Caco-2 (cell line): ENCODE results near the gene GNAQ. TPM values are rescaled to one million over a fixed set of nuclear protein-coding genes. Genes with fewer than 3 reads are reported as not detected.

Source experiments
- BruUV-seq: library from RNA; stranded (reverse); fragments of 400-500 nt; replicated peaks from 2 replicates; lab custom pipeline; 2021; lab: Mats Ljungman, UMichigan
- CTCF ChIA-PET: fragments of 300-600 bp; sonication (Branson Sonifier 250); formaldehyde crosslinking; loops from one replicate; lab custom pipeline; 2022; ENCODE audit warnings: antibody characterized with exemption; lab: Charles Lee
- POLR2A ChIA-PET: fragments of 300-600 bp; sonication (Branson Sonifier 250); formaldehyde crosslinking; loops from one replicate; lab custom pipeline; 2022; ENCODE audit warnings: antibody characterized with exemption; lab: Charles Lee
- DNase-seq, 2 experiments: peaks; one replicate each; pipeline versions ENCODE4 v3.0.0 to v3.0.0-alpha.2; 2020 to 2022
- H3K27me3 ChIP-seq: replicated peaks from 2 replicates; pipeline ENCODE4 v1.6.0; 2011; ENCODE audit warnings: low read length; ENCODE audit not compliant: control insufficient read depth, insufficient read depth
- H3K36me3 ChIP-seq: 2 replicates; pipeline ENCODE4 v1.5.1; 2011; ENCODE audit warnings: low read length; ENCODE audit not compliant: control insufficient read depth, insufficient read depth
- H3K4me1 ChIP-seq: fragments of 250-450 bp; sonication (Bioruptor Pico); 2 replicates; pipeline ENCODE4 v1.5.1; 2020; ENCODE audit warnings: mild to moderate bottlenecking
- H3K4me3 ChIP-seq: 2 replicates; pipeline ENCODE4 v1.5.1; 2011; ENCODE audit warnings: low read depth, mild to moderate bottlenecking, control low read depth, low read length
- H3K9me3 ChIP-seq: fragments of 250-450 bp; sonication (Bioruptor Pico); 2 replicates; pipeline ENCODE4 v1.5.1; 2020; ENCODE audit warnings: mild to moderate bottlenecking, moderate library complexity
- H3K27ac Mint-ChIP-seq: one replicate; pipeline ENCODE4 v1.8.0; 2022; ENCODE audit warnings: mixed read lengths; ENCODE audit not compliant: unreplicated experiment
- H3K27me3 Mint-ChIP-seq: one replicate; pipeline ENCODE4 v1.8.0; 2022; ENCODE audit warnings: mixed read lengths; ENCODE audit not compliant: insufficient read depth, unreplicated experiment
- H3K36me3 Mint-ChIP-seq: one replicate; pipeline ENCODE4 v1.8.0; 2022; ENCODE audit warnings: mild to moderate bottlenecking, mixed read lengths; ENCODE audit not compliant: insufficient read depth, unreplicated experiment
- H3K4me1 Mint-ChIP-seq: one replicate; pipeline ENCODE4 v1.8.0; 2022; ENCODE audit warnings: low read depth, mixed read lengths; ENCODE audit not compliant: unreplicated experiment
- H3K4me3 Mint-ChIP-seq: one replicate; pipeline ENCODE4 v1.8.0; 2022; ENCODE audit warnings: mild to moderate bottlenecking, moderate library complexity, mixed read lengths; ENCODE audit not compliant: unreplicated experiment
- H3K9me3 Mint-ChIP-seq: one replicate; pipeline ENCODE4 v1.8.0; 2022; ENCODE audit warnings: mixed read lengths; ENCODE audit not compliant: unreplicated experiment
- CTCF ChIP-seq, 2 experiments: fragments of 200-600 bp in 1 of 2; IDR thresholded peaks; 1 replicate in 1 of 2; 2 replicates in 1 of 2; pipeline versions ENCODE4 v1.5.1 to v1.8.0; 2011 to 2022; ENCODE audit warnings: antibody characterized with exemption in 1 of 2, control low read depth in 1 of 2, inconsistent platforms in 1 of 2, low read depth in 1 of 2, low read length in 1 of 2, mild to moderate bottlenecking in 1 of 2, moderate library complexity in 1 of 2; ENCODE audit not compliant: insufficient read depth in 1 of 2, severe bottlenecking in 1 of 2, unreplicated experiment in 1 of 2
- intact Hi-C: fragments of 100-400 bp; cut with micrococcal nuclease; formaldehyde crosslinking; loops from one replicate; pipeline ENCODE4 v1.10.0; 2022; ENCODE audit not compliant: unreplicated experiment
- total RNA-seq: library from RNA; stranded (reverse); gene quantifications from 2 replicates; pipeline ENCODE4 v1.2.3, GENCODE V29; 2022

The GNAQ gene
- total RNA-seq, 1 experiment from 2014 or later = 10.1 TPM

GRCh38 chr9:77810637-77811119, 220.9 kb downstream of the GNAQ start:
- no peak overlapping the region for H3K4me3 Mint-ChIP-seq
- H3K9me3 Mint-ChIP-seq = no peaks in the 10 kb centered on the region
- no peaks in the 10 kb centered on the region for H3K27me3 Mint-ChIP-seq
- Histone ChIP-seq H3K4me3 (no peak overlapping the region), H3K9me3 (no peaks in the 10 kb centered on the region), H3K36me3 (no peaks in the 10 kb centered on the region), H3K27me3 (no peaks in the 10 kb centered on the region), H3K4me1 (peaks cover 27% of the 10 kb centered on the region)
- no peak overlapping the region for H3K27ac Mint-ChIP-seq
- no peak for TF ChIP-seq CTCF (IDR thresholded peaks at IDR 0.05; ENCODE audit: insufficient read depth in 1 of 2, low read depth in 1 of 2, low read length in 1 of 2, severe bottlenecking in 1 of 2, unreplicated experiment in 1 of 2)
- POLR2A ChIA-PET = no interaction called here
- H3K36me3 Mint-ChIP-seq = no peaks in the 10 kb centered on the region
- H3K4me1 Mint-ChIP-seq = peaks cover 6% of the 10 kb centered on the region
- no TSS peak for BruUV-seq
- no peak for DNase-seq
- intact Hi-C loops = no loop called here
- CTCF ChIA-PET = no interaction called here

- no peaks in the 10 kb centered on the region for H3K27me3 Mint-ChIP-seq
- Histone ChIP-seq H3K4me3 (no peak overlapping the region), H3K4me1 (peaks cover 27% of the 10 kb centered on the region), H3K9me3 (no peaks in the 10 kb centered on the region), H3K27me3 (no peaks in the 10 kb centered on the region), H3K36me3 (no peaks in the 10 kb centered on the region)
- ChIA-PET CTCF (no interaction called here), POLR2A (no interaction called here)
- H3K36me3 Mint-ChIP-seq = no peaks in the 10 kb centered on the region
- intact Hi-C loops = no loop called here
- no peak for DNase-seq
- H3K27ac Mint-ChIP-seq = no peak overlapping the region
- H3K4me3 Mint-ChIP-seq = no peak overlapping the region
- no TSS peak for BruUV-seq
- no peaks in the 10 kb centered on the region for H3K9me3 Mint-ChIP-seq
- TF ChIP-seq CTCF (IDR thresholded peaks at IDR 0.05; ENCODE audit: insufficient read depth in 1 of 2, low read depth in 1 of 2, low read length in 1 of 2, severe bottlenecking in 1 of 2, unreplicated experiment in 1 of 2) = no peak
- H3K4me1 Mint-ChIP-seq = peaks cover 6% of the 10 kb centered on the region
Measured at GRCh38 chr9:77810047-77810446, 221.6 kb downstream of the GNAQ start.

- H3K4me3 ChIP-seq = no peak overlapping the region
- Mint-ChIP-seq H3K9me3 (no peaks in the 10 kb centered on the region), H3K4me3 (no peak overlapping the region), H3K27ac (no peak overlapping the region), H3K36me3 (no peaks in the 10 kb centered on the region), H3K4me1 (peaks cover 6% of the 10 kb centered on the region), H3K27me3 (no peaks in the 10 kb centered on the region)
- DNase-seq = no peak
- H3K9me3 ChIP-seq = no peaks in the 10 kb centered on the region
- ChIA-PET CTCF (no interaction called here), POLR2A (no interaction called here)
- peaks cover 27% of the 10 kb centered on the region for H3K4me1 ChIP-seq
- intact Hi-C loops = no loop called here
- BruUV-seq = no TSS peak
- no peaks in the 10 kb centered on the region for H3K27me3 ChIP-seq
- no peak for TF ChIP-seq CTCF (IDR thresholded peaks at IDR 0.05; ENCODE audit: insufficient read depth in 1 of 2, low read depth in 1 of 2, low read length in 1 of 2, severe bottlenecking in 1 of 2, unreplicated experiment in 1 of 2)
- H3K36me3 ChIP-seq = no peaks in the 10 kb centered on the region
Measured at GRCh38 chr9:77809552-77809951, 222.1 kb downstream of the GNAQ start.
